ENCODE results near the gene IL6. TPM values are rescaled to one million over a fixed set of nuclear protein-coding genes. Genes with fewer than 3 reads are reported as not detected.

IL6 gene
- total RNA-seq, 2 experiments from 2014 or later: not detected

GRCh38 chr7:22729180-22729825 lies 2.3 kb downstream of the IL6 start:
- H3K4me1 Mint-ChIP-seq (ENCODE audit: low read depth): peaks cover 18% of the 10 kb centered on the region
- peaks cover 57% of the 10 kb centered on the region for H3K27me3 Mint-ChIP-seq

GRCh38 chr7:22730066-22730710 lies 3.2 kb downstream of the IL6 start:
- H3K36me3 Mint-ChIP-seq (ENCODE audit: low read depth): no peaks in the 10 kb centered on the region
- TF ChIP-seq CTCF (IDR thresholded peaks at IDR 0.05): no peak
- H3K9me3 Mint-ChIP-seq: no peaks in the 10 kb centered on the region
- Histone ChIP-seq H3K4me1 (ENCODE audit: insufficient read depth, low read length) (peaks cover 22% of the 10 kb centered on the region), H3K27me3 (ENCODE audit: control insufficient read depth in 1 of 2, insufficient read depth in 2 of 2, low read length in 2 of 2) (peaks cover 10 to 11% of the 10 kb centered on the region in 2 experiments), H3K36me3 (ENCODE audit: insufficient read depth, low read length) (no peaks in the 10 kb centered on the region), H3K4me3 (ENCODE audit: low read length) (no peak overlapping the region), H3K27ac (ENCODE audit: low read depth in 1 of 2, low read length in 2 of 2) (no peak overlapping the region), H3K9me3 (ENCODE audit: control insufficient read depth in 1 of 2, insufficient read depth in 1 of 2, low read length in 2 of 2) (peaks cover 0 to 5% of the 10 kb centered on the region in 2 experiments)
- intact Hi-C loops (cut with DNase I, micrococcal nuclease): no loop called here
- H3K4me1 Mint-ChIP-seq (ENCODE audit: low read depth): peaks cover 18% of the 10 kb centered on the region
- POLR2A ChIA-PET: no interaction called here
- no peak for DNase-seq
- ATAC-seq (ENCODE audit: poor library complexity): no peak
- no peak overlapping the region for H3K4me3 Mint-ChIP-seq
- CTCF ChIA-PET: no interaction called here
- H3K27ac Mint-ChIP-seq: no peak overlapping the region
- H3K27me3 Mint-ChIP-seq: peaks cover 66% of the 10 kb centered on the region

More at GRCh38 chr7:22729180-22729825, 2.3 kb downstream of the IL6 start:
- ChIA-PET POLR2A (no interaction called here), CTCF (no interaction called here)
- Mint-ChIP-seq H3K27ac (no peak overlapping the region), H3K4me3 (no peak overlapping the region), H3K9me3 (no peaks in the 10 kb centered on the region), H3K36me3 (ENCODE audit: low read depth) (no peaks in the 10 kb centered on the region)
- no peak for ATAC-seq (ENCODE audit: poor library complexity)
- intact Hi-C loops (cut with DNase I, micrococcal nuclease): loop anchor here (5.0 to 10.0 kb wide), 2 partner anchors 328 to 625 kb away; no protein-coding TSS in a partner anchor
- H3K4me3 ChIP-seq (ENCODE audit: low read length): no peak overlapping the region
- no peak overlapping the region for H3K27ac ChIP-seq (ENCODE audit: low read depth in 1 of 2, low read length in 2 of 2)
- TF ChIP-seq CTCF (IDR thresholded peaks at IDR 0.05): no peak
- H3K4me1 ChIP-seq (ENCODE audit: insufficient read depth, low read length): peaks cover 22% of the 10 kb centered on the region
- peaks cover 10 to 11% of the 10 kb centered on the region in 2 experiments for H3K27me3 ChIP-seq (ENCODE audit: control insufficient read depth in 1 of 2, insufficient read depth in 2 of 2, low read length in 2 of 2)
- no peaks in the 10 kb centered on the region for H3K36me3 ChIP-seq (ENCODE audit: insufficient read depth, low read length)
- peaks cover 0 to 5% of the 10 kb centered on the region in 2 experiments for H3K9me3 ChIP-seq (ENCODE audit: control insufficient read depth in 1 of 2, insufficient read depth in 1 of 2, low read length in 2 of 2)
- no peak for DNase-seq

DNA sequence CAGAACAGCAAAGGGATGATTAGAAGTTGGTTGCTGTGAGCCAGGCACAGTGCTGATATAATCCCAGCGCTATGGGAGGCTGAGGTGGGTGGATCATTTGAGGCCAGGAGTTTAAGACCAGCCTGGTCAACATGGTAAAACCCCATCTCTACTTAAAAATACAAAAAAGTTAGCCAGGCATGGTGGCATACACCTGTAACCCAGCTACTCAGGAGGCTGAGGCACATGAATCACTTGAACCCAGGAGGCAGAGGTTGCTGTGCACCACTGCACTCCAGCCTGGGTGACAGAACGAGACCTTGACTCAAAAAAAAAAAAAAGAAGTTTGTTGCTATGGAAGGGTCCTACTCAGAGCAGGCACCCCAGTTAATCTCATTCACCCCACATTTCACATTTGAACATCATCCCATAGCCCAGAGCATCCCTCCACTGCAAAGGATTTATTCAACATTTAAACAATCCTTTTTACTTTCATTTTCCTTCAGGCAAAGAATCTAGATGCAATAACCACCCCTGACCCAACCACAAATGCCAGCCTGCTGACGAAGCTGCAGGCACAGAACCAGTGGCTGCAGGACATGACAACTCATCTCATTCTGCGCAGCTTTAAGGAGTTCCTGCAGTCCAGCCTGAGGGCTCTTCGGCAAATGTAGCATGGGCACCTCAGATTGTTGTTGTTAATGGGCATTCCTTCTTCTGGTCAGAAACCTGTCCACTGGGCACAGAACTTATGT lies 4.1 kb downstream of the IL6 start:
- H3K36me3 ChIP-seq (ENCODE audit: insufficient read depth, low read length): no peaks in the 10 kb centered on the region
- no peak overlapping the region for H3K4me3 ChIP-seq (ENCODE audit: low read length)
- Mint-ChIP-seq H3K27me3 (peaks cover 69% of the 10 kb centered on the region), H3K4me3 (no peak overlapping the region), H3K27ac (no peak overlapping the region), H3K36me3 (ENCODE audit: low read depth) (no peaks in the 10 kb centered on the region), H3K9me3 (no peaks in the 10 kb centered on the region), H3K4me1 (ENCODE audit: low read depth) (peaks cover 15% of the 10 kb centered on the region)
- peaks cover 0 to 5% of the 10 kb centered on the region in 2 experiments for H3K9me3 ChIP-seq (ENCODE audit: control insufficient read depth in 1 of 2, insufficient read depth in 1 of 2, low read length in 2 of 2)
- no peak for TF ChIP-seq CTCF (IDR thresholded peaks at IDR 0.05)
- CTCF ChIA-PET: no interaction called here
- no peak overlapping the region for H3K27ac ChIP-seq (ENCODE audit: low read depth in 1 of 2, low read length in 2 of 2)
- POLR2A ChIA-PET: no interaction called here
- no peak for ATAC-seq (ENCODE audit: poor library complexity)
- DNase-seq: no peak
- intact Hi-C loops (cut with DNase I, micrococcal nuclease): no loop called here
- peaks cover 10 to 11% of the 10 kb centered on the region in 2 experiments for H3K27me3 ChIP-seq (ENCODE audit: control insufficient read depth in 1 of 2, insufficient read depth in 2 of 2, low read length in 2 of 2)
- H3K4me1 ChIP-seq (ENCODE audit: insufficient read depth, low read length): peaks cover 18% of the 10 kb centered on the region
